Measurements from ENCODE around the gene ELF1.
"Not testable (repeated sequence)": the region's sequence is repeated elsewhere in the genome, so short reads cannot be mapped to it uniquely, and the experiment has no call there.

The ELF1 gene

DNA sequence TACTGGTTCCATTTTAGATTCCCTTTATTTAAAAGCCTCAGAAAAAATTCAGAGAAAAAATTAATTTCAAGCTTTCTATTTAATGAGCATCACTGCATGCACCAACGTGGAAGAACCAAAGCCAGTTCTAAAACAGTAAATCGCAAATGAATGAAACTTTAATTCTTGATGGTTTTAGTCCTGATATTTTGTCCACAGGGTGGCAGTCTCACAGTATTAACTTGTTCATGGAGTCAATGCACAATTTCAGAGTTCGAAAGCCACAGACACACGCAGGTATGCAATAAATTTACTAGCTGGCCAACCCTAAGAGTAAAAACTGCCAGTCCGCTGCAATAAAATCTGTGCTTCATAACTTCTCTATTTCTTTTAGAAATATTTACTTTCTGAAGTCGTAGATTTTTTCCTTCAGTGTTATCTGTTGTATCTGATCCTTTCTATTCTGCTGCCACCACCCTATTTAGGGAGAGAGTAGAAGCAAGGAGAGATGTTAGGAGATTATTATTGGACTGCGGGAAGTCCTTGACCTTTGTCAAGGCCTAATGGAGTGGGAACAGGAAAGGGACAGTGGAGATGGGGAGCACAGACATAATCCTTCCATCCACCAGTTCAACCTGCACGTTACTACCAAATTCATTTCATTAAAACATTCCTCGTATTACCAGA lies 35.2 kb upstream of the ELF1 start:
- no peak for DNase-seq (ENCODE audit: extremely low read depth, low read depth)
- TF ChIP-seq, protein P1, sequence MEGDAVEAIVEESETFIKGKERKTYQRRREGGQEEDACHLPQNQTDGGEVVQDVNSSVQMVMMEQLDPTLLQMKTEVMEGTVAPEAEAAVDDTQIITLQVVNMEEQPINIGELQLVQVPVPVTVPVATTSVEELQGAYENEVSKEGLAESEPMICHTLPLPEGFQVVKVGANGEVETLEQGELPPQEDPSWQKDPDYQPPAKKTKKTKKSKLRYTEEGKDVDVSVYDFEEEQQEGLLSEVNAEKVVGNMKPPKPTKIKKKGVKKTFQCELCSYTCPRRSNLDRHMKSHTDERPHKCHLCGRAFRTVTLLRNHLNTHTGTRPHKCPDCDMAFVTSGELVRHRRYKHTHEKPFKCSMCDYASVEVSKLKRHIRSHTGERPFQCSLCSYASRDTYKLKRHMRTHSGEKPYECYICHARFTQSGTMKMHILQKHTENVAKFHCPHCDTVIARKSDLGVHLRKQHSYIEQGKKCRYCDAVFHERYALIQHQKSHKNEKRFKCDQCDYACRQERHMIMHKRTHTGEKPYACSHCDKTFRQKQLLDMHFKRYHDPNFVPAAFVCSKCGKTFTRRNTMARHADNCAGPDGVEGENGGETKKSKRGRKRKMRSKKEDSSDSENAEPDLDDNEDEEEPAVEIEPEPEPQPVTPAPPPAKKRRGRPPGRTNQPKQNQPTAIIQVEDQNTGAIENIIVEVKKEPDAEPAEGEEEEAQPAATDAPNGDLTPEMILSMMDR (IDR thresholded peaks at IDR 0.05; ENCODE audit: low read depth, low read length): peak; percentile 42

DNA sequence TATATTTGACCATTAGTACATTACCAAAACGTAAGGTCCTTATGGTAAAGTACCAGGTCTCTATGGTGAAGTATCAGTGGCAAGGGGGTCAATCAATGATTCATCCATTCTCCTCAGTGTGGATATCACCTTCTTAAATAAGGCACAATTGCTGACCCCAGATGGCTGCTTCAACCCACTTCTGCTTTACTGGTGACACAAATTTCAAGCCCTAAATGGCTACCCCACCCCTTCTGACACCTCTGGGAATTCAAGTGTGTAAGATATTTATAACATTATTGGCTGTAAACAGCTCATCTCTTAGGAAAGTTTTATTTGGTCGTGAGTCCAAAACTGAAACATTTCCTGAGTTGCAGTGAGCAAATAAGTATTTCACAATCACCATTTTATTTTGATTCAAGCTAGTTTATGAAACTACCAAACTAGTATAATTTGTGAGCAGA lies 34.3 kb upstream of the ELF1 start:
- TF ChIP-seq, protein P1 (IDR thresholded peaks at IDR 0.05; ENCODE audit: low read depth, low read length): no peak
- DNase-seq (ENCODE audit: extremely low read depth, low read depth): no peak

DNA sequence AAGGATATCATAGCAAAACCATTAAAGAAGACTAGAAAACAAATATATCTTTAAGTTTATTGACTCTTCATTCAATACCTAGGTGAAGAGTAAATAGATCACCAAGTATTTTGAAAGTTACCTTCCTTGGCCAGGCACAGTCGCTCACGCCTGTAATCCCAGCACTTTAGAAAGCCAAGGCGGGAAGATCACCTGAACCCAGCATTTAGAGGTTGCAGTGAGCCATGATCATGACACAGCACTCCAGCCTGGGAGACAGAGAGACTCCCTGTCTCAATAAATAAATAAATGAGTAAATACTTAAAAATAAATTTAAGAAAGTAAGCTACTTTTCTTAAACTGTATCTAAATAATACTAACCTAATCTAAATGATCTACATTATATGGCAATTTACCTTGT lies 33.3 kb upstream of the ELF1 start:
- no peak for DNase-seq (ENCODE audit: extremely low read depth, low read depth)
- TF ChIP-seq, protein P1 (IDR thresholded peaks at IDR 0.05; ENCODE audit: low read depth, low read length): no peak

DNA sequence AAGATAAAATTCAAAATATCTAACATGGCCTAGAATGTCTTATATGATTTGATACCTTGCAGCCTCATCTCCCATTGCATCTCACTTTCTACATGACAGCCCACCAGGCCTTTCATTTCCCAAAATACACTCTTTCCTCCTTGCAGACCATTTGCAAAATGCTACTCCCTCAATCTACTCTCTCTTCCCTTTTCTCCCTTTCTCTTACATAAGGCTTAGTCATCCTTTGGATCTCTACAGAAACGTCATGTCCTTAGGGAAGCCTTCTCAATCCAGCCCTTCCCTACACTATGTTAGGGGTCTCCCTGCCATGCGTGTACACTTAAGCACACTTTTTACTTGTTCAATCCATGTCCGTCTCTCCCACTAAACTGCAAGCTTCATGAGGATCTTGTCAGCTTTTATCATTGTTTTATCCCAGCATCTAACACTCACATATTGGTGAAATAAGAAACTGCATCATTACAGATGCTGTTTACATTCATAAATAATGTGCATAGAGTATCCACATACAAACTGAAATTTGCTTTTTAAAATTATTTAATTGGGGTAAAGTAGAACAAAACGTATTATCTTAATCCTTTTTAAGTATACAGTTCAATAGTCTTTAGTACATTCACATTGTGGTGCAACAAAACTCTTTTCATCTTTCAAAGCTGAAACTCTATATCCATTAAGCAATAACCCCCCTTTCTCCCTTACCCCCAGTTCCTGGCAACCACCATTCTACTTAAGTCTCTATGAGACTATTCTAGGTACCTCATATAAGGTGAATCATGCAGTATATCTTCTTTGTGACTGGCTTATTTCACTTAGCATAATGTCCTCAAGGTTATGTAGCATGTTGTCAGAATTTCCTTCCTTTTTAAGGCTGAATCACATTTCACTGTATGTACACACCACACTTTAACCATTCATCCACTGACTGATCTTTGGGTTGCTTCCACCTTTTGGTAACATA lies 30.6 kb upstream of the ELF1 start:
- TF ChIP-seq, protein P1 (IDR thresholded peaks at IDR 0.05; ENCODE audit: low read depth, low read length): no peak
- no peak for DNase-seq (ENCODE audit: extremely low read depth, low read depth)

DNA sequence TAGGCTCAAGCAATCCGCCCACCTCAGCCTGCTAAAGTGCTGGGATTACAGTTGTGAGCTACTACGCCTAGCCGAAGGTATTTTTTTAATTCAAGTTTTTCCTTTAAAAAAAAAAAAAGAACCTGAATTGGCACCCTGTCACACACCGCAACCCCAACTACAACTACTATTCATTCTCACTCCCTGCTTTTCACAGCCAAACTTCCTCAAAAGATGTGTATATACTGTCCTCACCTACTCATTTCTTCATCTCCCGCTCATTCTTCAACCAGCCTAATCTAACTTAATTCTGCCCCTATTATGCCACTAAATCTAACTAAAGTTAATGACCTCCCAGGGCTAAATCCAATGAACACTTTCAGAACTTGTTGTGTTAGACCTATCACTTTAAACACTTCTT lies 29.5 kb upstream of the ELF1 start:
- TF ChIP-seq, protein P1 (IDR thresholded peaks at IDR 0.05; ENCODE audit: low read depth, low read length): no peak
- no peak for DNase-seq (ENCODE audit: extremely low read depth, low read depth)

DNA sequence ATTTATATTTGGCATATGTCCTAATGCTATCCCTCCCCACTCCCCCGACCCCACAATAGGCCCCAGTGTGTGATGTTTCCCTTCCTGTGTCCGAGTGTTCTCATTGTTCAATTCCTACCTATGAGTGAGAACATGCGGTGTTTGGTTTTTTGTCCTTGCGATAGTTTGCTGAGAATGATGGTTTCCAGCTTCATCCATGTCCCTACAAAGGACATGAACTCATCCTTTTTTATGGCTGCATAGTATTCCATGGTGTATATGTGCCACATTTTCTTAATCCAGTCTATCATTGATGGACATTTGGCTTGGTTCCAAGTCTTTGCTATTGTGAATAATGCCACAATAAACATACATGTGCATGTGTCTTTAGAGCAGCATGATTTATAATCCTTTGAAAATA lies 23.3 kb upstream of the ELF1 start:
- not testable (repeated sequence) for DNase-seq (ENCODE audit: extremely low read depth, low read depth)

DNA sequence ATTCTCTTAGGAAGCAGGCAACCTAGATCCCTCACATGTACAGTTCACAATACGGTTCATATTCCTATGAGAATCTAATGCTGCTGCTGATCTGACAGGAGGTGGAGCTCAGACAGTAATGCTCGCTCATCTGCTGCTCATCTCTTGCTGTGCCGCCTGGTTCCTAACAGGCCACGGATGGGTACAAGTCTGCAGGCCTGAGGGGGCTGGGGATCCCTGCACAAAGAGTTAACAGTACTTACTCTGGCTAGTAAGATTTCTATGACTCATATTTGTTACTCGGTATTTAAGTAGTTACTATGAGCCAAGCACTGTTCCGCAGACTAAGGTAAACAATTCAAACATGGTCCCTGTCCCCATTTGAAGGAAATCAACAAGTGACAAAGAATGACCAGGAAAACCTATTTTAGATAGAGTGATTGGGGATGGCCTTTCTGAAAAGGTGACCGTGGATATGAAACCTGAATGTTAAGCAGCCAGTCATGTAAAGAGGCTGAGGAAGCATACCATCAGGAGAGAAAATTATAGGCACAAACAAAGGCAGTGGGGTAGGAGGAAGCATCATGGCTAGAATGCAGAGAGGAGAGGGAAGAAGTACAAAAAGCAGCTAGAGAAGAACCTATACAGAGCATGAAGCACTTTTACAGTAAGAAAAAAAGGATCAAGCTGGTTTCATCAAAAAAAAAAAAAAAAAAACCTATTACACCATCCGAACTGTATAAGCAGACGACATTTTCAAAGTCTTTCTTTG lies 21.6 kb upstream of the ELF1 start:
- DNase-seq (ENCODE audit: extremely low read depth, low read depth): no peak
- TF ChIP-seq, protein P1 (IDR thresholded peaks at IDR 0.05; ENCODE audit: low read depth, low read length): no peak

Data from AG09319 (cell line).